ENCODE measurements around the gene ARHGAP33. TPM values are rescaled to one million over a fixed set of nuclear protein-coding genes. Genes with fewer than 3 reads are reported as not detected.

Gene ARHGAP33
- total and polyA plus RNA-seq, 10 of the 15 experiments (the other 5 are each of a cell fraction or from before 2014, with no cell fraction given), result 0.05 to 22.9 (median 2.3) TPM; not detected in 1

DNA sequence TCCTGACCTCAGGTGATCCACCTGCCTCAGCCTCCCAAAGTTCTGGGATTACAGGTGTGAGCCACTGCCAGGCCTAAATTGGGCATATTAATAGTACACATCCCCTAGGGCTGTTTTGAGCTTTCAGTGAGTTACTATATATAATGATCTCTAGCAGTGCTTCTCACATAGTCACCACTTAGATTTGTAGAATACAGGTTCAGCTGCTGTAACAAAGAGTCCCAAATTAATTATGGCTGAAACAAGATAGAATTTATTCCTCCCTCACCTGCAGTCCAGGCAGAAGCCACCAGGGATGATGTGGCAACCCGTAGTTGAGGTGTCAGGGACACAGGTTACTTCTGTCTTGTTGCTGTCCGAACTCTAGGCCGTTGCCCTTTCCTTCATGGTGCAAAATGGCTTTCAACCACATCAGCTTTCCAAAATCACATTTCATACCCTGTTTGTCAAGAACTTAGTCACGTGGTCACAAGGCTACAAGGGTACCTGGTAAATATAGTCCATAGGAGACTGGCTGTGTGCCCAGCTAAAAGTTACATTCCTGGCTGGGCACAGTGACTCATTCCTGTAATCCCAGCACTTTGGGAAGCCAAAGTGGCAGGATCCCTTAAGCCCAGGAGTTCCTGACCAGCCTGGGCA, 14.5 kb upstream of the ARHGAP33 start (continued):
- TF ChIP-seq, protein P1, sequence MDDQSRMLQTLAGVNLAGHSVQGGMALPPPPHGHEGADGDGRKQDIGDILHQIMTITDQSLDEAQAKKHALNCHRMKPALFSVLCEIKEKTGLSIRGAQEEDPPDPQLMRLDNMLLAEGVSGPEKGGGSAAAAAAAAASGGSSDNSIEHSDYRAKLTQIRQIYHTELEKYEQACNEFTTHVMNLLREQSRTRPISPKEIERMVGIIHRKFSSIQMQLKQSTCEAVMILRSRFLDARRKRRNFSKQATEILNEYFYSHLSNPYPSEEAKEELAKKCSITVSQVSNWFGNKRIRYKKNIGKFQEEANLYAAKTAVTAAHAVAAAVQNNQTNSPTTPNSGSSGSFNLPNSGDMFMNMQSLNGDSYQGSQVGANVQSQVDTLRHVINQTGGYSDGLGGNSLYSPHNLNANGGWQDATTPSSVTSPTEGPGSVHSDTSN (IDR thresholded peaks at IDR 0.05; ENCODE audit: insufficient replicate concordance, low read depth, low read length), result no peak
- no peak for TF ChIP-seq TCF7 (IDR thresholded peaks at IDR 0.05; ENCODE audit: borderline replicate concordance)
- TF ChIP-seq LARP7 (IDR thresholded peaks at IDR 0.05), result no peak
- TF ChIP-seq TBL1XR1 (IDR thresholded peaks at IDR 0.05; ENCODE audit: low read depth, low read length), result no peak
- no peak for TF ChIP-seq HDAC2 (IDR thresholded peaks at IDR 0.05)

DNA sequence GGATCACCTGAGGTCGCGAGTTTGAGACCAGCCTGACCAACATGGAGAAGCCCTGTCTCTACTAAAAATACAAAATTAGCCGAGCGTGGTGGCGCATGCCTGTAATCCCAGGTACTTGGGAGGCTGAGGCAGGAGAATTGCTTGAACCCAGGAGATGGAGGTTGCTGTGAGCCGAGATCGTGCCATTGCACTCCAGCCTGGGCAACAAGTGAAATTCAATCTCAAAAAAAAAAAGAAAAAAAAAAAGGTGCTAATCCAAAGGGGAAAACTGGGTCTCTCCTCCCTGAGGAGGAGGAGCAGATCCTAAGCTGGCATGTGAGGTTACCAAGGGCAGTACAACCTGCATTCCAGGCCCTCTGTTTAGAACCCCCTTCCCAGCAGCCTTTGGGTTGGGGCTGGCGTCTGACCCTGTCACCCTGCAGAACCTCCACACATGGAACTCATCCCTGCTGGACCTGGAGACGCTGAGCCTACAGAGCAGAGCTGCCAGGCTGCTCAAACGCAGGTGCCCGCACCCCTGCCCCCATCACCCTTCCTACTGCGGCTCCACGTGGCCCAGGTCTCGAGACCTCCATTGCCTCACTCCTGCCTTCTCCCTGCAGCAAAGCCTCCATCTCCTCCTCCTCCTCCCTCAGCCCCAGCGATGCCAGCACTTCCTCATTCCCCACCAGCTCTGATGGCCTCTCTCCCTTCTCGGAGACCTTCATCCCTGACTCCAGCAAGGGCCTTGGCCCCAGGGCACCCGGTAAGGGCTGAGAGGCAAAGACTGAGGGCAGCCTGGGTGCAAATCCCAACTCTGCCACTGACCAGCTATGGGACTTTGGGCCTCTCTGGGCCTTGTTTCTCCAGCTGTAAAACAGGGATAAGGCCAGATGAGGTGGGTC, 10.7 kb upstream of the ARHGAP33 start:
- Histone ChIP-seq H4K20me1 (ENCODE audit: control insufficient read depth, insufficient read depth) (no peaks in the 10 kb centered on the region), H3K27ac (ENCODE audit: control insufficient read depth, insufficient read depth) (no peak overlapping the region), H2AFZ (ENCODE audit: control insufficient read depth, low read depth, low read length) (no peak overlapping the region), H3K9ac (ENCODE audit: control insufficient read depth, insufficient read depth, low read length) (no peak overlapping the region), H3K9me3 (replicated peaks; ENCODE audit: control insufficient read depth, insufficient read depth, low read length) (no peaks in the 10 kb centered on the region), H3K4me2 (ENCODE audit: control insufficient read depth, insufficient read depth) (no peak overlapping the region), H3K79me2 (ENCODE audit: control insufficient read depth, insufficient read depth, low read length) (no peaks in the 10 kb centered on the region), H3K4me3 (no peak overlapping the region), H3K27me3 (replicated peaks in 1 of 2; ENCODE audit: control insufficient read depth in 2 of 2, insufficient read depth in 2 of 2, low read length in 1 of 2) (no peaks in the 10 kb centered on the region), H3K4me1 (ENCODE audit: control insufficient read depth, insufficient read depth, low read length) (no peaks in the 10 kb centered on the region), H3K36me3 (ENCODE audit: control insufficient read depth in 2 of 2, insufficient read depth in 2 of 2, low read length in 1 of 2) (peaks cover 1 to 13% of the 10 kb centered on the region in 2 experiments; a peak in 2 of 4 replicates)
- no peak for ATAC-seq
- FAIRE-seq, result no peak
- in situ Hi-C loops (cut with MboI), result no loop called here
- no TSS peak for BruUV-seq (replicated peaks)
- intact Hi-C loops (cut with micrococcal nuclease; ENCODE audit: unreplicated experiment), result no loop called here
- 95% methylated on average over 17 of the region's 17 CpGs for WGBS (ENCODE audit: insufficient coverage, insufficient replicate concordance, low lambda C conversion rate, missing lambda C conversion rate)
- TF ChIP-seq HCFC1 (IDR thresholded peaks at IDR 0.05; ENCODE audit: low read length) (no peak), BMI1 (IDR thresholded peaks at IDR 0.05; ENCODE audit: borderline replicate concordance) (no peak), ZNF217 (IDR thresholded peaks at IDR 0.05) (no peak), MYB (IDR thresholded peaks at IDR 0.05; ENCODE audit: borderline replicate concordance, low read depth, low read length) (no peak), YY1 (IDR thresholded peaks at IDR 0.05; ENCODE audit: low read depth, low read length) (no peak), SMARCA5 (IDR thresholded peaks at IDR 0.05) (no peak), PAX5 (IDR thresholded peaks at IDR 0.05; ENCODE audit: borderline replicate concordance, low read depth, low read length) (no peak), RBBP5 (conservative IDR thresholded peaks at IDR 0.05) (no peak)
- TF ChIP-seq, protein P2, sequence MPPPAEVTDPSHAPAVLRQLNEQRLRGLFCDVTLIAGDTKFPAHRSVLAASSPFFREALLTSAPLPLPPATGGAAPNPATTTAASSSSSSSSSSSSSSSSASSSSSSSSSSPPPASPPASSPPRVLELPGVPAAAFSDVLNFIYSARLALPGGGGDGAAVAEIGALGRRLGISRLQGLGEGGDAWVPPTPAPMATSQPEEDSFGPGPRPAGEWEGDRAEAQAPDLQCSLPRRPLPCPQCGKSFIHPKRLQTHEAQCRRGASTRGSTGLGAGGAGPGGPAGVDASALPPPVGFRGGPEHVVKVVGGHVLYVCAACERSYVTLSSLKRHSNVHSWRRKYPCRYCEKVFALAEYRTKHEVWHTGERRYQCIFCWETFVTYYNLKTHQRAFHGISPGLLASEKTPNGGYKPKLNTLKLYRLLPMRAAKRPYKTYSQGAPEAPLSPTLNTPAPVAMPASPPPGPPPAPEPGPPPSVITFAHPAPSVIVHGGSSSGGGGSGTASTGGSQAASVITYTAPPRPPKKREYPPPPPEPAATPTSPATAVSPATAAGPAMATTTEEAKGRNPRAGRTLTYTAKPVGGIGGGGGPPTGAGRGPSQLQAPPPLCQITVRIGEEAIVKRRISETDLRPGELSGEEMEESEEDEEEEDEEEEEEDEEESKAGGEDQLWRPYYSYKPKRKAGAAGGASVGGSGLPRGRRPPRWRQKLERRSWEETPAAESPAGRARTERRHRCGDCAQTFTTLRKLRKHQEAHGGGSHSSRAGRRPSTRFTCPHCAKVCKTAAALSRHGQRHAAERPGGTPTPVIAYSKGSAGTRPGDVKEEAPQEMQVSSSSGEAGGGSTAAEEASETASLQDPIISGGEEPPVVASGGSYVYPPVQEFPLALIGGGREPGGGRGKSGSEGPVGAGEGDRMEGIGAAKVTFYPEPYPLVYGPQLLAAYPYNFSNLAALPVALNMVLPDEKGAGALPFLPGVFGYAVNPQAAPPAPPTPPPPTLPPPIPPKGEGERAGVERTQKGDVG (CRISPR knock-in tag; IDR thresholded peaks at IDR 0.05), result no peak
- ChIA-PET SMC1A (ENCODE audit: uncharacterized antibody, unreplicated experiment) (no interaction called here), POLR2A (interaction anchor here (0.6 kb wide), 1 partner anchor 18 kb away, joined by 6 read pairs; no protein-coding TSS in a partner anchor), CTCF (no interaction called here), RAD21 (ENCODE audit: unreplicated experiment) (interaction anchor here (0.5 kb wide), 1 partner anchor 21 kb away, joined by 3 read pairs; no protein-coding TSS in a partner anchor)
- DNase-seq (ENCODE audit: low read depth, low spot score), result no peak
